Activated CD4-positive, alpha-beta T cell treated with anti-CD3 and anti-CD28 coated beads for 1 hour (primary cell): Measurements from ENCODE around the gene PRR23E.

Experiments used
- DNase-seq: peaks from one replicate; pipeline ENCODE4 v3.0.0-alpha.2; 2020

Gene PRR23E

DNA sequence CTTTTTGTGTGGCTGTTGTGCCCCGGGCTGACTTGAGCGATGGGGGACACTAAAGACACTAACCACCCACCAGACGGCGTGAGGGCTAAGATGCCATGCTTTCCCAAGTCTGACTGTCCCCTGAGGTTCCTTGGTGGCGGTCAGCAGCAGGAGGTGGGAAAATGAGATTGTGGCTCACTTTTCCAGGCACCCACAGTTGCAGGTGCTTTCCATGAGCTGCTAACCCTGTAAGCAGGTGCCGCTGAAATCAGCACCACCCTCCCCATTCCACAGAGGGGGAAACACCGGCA is 17.7 kb downstream of the PRR23E start:
- no peak for DNase-seq

DNA sequence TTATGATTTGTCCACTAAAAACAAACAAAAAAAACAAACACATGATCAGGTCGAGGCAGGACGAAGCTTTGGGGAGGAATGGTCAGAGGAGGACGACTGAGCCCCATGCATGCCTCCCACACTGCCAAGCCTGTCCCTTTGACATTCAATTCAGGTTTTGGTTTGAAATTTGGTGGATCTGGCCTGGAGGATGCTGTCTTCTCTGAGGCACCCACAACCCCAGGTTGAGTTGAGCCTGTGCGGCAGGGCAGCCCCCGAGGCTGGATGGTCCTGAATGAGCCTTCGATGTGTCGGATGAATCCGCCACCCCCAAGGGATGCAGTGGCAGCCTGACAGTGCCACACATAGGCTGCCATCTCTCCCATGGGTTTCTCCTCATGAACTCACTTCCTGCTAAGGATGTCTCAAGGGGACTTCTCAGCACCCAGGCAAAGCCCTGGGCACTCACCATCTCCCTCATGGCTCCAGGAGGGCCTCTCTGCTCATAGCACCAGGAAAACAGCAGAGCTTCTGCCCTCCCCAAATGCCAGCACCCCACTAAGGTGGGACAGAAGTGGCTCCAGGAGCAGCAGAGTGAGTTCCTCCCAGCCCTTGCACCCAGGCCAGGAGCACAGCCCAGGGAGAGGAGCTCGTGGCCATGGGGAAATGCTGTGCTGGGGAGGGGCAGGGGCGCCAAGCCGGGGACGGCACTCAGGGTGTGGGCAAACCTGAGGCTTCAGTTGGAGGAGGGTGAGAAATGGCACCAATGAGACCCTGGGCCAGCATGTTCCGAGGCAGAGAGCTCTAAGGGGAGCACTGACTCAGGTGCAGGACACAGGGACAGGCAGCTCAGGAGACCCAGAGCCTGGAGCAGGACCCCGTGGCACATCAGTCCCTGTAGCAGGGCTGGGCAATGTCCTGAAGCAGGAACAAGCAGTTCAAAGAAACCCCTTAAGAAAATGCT is 18.5 kb downstream of the PRR23E start:
- no peak for DNase-seq

DNA sequence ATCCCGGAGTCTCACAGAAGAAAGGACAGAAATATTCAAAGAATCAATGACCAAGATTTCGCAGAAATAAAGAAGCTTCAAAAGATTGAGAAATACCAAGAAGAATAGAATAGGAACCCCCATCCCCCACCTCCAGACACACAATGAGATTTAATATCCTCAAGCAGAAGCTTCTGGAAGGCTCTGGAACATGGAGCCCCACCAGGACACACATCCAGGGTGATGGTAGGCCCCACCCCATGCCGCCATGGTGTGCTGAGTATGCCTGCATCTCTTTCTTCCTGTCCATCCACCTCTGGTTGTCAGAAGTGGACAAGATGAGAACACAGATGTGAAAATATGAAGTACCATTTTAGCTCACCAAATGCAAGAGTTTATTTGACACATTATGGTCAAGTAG is 19.3 kb downstream of the PRR23E start:
- DNase-seq = no peak

DNA sequence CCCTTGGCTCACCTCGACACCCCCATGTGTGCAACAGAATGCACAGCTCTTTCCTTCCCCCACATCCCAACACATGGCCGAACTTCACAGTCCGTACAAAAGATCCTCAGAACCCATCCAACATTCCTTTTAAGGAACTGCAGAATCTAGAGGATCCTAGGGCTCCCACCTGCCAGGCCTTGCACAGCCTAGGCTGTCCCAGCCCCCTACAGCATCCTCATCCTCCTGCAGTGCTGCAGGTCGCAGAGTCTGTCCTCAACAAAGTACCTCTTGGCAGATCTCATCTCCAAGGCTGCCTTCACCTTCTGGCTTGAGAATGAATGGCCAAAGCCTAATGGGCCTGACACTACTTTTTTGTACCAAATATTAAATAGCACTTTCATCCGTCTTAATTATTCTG is 19.8 kb downstream of the PRR23E start:
- no peak for DNase-seq

DNA sequence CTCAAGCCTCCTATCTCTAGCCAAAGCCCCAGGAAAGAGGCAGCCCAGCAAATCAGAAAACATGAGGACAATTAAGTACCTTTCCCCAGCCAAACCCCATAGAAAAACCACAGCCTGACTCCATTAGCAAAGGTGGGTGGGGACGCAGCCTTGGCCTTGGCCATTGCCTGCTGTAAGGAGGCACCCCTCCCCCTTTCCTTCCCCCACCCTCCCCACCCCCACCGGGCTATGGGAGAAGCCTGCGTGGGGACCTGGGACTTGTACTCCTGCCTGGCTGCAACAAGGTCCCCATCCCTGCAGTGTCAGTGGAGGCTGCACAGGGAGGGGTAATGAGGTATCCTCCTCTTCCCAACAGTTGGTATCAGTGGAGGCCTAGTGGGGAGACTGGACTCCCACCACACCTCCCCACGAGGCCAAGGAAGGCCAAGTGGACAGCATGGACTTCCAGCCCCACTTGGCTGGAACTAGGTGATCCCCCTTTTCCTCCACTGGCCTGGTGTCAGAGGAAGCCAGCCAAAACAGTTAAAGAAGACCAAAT is 20.5 kb downstream of the PRR23E start:
- DNase-seq = no peak

DNA sequence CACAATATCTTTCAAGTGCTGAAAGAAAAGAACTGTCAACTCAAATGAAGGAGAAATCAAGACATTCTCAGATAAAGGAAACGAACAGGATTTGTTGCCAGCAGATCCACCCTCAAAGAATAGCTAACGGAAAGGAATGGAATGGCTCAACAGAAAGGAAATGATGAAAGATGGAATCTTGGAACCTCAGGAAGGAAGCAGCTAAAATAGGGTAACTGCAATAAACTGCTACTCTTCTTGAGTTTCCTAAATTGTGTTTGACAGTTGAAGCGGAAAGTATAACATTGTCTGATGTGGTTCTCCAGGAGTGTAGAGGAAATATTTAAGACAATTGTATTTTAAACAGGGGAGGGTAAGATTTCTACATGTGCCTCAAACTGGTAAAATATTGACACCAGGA is 22.0 kb downstream of the PRR23E start:
- DNase-seq = no peak

DNA sequence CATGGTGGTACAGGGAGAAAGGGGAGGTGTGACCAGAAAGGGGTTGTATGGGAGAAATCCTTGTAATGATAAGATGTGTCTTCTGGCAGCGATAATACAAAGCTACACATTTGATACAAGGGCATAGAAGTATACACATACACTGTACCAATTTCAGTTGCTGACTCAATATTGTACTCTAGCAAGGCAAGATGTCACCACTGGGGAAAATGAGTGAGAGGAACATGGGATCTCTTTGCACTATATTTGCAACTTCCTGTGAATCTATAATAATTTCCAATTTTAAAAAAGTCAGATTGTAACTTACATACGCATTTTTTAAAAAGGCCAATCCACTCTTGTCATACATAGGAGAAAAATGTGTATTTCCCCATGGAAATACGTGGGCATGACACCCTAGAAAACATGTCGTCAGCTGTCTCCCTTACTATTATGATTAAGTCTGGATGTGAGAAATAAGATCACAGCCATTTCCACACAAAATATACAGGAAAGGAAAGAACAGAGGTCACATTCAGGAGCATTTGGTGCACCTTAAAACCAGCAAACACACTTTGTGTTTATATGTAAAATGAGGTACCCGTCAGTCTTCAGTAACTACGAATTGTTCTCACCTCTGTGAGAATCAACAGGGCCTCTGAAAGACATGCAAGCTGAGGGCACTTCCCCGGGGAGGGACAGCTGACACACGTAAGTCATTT is 22.9 kb downstream of the PRR23E start:
- DNase-seq = no peak

DNA sequence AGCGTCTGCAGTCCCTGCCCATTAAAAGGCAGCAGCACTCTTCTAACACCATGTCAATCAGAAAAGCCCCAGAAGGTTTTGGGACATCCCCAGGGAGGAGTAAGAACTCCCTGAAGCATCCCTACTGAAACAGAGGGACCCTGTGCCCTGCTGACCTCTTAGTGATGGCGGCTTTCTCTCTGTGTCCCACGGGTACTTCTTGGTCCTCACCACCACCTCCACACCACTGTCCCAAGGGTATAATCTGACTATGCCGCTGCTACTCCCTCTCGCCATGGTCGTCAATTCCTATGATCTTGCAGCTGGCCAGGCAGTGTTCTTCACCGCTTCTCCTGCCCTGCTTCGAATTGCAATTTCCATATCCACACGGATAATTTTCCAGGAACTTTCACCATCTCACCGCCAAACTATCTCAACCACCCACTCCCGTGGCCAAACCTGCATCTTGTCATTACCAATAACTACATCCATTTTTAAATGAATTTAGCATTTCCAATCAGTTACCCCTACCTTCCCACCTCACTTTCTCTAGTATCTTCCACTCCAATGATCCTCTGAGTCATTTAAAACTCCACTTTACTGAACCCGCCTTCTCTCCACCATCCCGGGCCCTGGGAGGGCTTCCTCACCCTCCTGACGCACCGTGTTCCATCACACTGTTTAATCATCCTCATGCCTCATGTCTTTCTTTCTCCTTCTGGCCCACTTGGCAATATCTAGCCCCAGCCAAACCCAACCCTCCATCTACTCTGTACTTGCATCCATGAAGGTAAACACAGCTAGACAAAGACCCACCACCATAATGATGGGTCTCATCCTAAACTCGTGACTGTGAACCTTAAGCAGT is 23.7 kb downstream of the PRR23E start:
- no peak for DNase-seq

DNA sequence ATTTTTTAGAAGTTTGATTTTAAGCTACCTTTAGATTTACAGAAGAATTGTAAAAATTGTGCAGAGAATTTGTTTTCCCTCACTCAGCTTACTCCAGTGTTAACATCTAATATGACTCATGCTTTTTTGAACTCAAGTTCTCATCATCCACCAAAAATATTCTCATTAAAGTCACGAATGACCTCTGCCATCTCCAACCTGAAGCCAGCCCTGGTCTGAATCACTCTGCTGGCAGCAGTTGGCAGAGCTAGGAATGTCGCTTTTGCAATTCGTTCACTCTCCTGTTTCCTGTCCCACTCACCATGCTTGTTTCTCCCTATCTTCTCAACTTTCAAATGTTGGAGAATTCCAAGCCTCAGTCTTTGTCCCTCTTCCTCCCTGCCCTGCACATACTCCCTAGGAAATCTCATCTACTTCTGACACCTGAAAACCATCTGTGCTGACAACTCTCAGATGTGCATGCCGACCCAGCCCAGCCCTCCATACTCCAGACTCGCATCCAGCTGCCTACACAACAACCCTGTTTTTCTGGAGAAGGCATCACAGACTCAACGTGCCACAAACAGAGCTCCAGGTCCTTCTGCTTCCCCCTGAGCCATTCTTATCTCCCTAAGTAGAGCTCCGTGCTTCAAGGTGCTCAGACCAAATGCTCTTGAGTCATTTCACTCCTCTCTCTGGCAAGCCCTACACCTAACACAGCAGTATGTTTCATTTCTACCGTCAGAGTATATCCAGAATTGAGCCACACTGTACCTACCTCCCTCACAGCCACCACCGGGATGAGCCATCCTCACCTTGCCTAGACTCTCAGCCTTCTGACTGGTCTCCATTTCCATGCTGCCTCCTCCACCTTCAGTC is 24.9 kb downstream of the PRR23E start:
- no peak for DNase-seq

DNA sequence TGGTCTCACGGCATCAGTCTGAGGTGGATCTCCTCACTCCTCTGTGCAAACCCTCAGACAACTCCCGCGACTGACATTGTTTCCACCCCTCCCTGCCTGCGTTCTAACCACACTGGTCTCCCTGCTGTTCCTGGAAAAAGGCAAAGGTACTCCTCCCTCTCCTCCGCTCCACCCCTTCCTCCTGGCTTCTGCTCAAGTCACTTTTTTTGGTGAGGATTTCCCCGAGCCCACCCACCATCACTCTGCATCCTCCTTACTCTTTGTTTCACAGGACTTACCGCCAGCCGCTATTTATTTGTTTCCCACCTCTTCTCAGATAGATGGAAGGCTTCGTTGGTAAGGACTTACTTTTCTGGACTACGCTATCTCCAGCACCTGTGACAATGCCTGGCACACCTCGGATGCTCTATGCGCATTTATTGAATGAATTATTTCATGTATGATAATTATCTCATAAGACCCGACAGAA is 25.6 kb downstream of the PRR23E start:
- no peak for DNase-seq

DNA sequence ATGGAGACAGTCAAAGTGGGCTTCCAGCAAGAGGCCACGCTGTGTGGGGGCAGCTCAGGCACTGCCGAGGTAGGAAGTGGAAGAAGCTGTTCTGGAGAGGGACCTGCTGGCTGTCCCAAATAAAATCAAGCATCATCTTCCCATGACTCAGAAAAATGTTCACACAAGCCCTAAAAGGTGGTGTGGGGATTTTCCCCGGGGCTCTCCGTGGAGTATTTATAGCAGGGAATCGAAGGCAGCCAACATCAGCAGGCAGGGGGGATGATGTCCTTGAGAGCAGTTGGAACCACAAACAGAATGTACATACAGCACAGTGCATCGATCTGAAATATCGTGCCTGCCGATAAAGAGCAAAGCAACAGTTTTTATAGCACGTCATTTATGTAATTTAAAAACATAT is 27.6 kb downstream of the PRR23E start:
- no peak for DNase-seq

DNA sequence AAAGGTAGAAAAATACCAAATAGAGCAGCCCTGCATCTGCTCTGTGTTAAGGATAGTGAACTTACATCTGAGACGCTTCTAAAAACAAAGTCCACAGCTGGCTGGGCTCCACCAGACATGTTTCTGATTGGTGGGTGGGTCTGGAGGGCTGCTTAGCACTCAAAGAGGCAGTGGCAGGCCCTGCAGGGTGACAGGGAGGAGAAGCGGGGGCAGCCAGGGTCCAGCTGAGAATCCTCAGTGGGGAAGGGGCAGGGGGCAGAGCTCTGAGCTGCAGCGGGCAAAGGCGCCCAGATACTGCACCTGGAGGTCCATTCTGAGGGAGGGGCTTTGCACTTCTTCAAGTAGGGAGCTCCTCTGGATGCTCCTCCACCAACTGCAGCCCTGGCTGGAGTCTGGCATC is 28.1 kb downstream of the PRR23E start:
- no peak for DNase-seq

DNA sequence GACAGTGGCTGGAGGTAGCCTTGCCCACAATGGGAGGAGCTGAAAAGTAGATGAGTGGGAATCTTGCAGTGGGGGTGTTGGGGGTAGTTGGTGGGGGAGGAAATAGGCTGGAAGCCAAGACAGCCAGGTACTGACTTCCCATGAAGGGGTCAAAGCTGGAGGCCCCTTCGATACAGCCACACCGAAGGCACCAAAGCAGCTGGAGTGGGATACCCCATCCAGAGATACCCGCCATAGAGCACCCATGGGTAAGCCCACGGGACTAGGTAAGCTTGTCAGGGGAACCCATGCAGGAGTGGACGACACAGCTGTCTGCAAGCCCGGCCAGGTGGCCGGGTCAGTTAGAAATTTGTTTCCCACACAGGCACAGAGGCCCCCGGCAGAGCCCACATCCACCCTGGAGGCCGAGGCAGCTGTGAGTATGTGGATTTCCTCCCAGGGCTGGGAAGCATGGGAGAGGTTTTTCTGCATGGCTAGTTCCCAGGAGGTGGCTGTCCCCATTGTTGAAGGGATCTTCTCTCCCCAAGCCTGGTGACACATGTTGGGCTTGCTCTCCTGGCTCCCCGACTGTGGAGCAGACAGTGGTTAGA is 28.6 kb downstream of the PRR23E start:
- DNase-seq = no peak

DNA sequence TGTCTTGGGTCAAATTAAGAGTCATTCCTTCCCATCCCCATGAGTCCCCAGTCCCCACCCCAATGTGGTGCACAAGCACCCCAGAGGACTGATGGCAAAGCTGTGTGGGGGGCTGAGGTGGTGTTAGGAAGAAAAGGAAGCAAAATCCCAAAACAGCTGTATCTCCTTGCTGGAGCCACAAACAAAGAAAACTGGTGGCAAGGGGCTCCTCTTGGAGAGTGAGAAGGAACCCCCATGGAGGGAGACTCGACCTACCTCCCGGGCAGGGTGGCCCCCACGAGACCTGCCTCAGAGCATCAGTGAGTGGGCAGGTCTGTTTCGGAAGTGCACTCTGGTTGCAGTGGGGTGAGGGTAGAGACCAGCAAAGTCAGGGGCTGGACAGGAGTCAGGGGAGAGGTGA is 29.2 kb downstream of the PRR23E start:
- DNase-seq = no peak

DNA sequence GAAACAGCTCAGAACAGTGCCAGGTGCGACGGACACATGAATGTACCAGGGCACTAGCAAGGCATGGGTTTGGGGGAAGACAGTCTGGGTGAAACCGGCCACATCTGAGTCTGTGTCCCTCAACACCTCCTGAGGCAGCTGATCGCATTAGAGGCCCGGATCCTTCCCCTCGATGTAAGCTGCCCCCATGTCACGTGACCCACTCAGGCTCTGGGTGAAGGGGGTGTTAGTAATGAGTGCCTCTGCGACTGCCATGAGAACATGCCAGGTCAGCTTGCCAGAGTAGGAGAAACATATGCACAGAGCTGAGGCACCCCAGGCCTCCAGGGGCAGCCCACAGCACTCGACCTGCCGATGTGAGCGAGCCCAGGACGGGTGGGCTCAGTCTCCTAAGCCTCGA is 29.7 kb downstream of the PRR23E start:
- DNase-seq = no peak

DNA sequence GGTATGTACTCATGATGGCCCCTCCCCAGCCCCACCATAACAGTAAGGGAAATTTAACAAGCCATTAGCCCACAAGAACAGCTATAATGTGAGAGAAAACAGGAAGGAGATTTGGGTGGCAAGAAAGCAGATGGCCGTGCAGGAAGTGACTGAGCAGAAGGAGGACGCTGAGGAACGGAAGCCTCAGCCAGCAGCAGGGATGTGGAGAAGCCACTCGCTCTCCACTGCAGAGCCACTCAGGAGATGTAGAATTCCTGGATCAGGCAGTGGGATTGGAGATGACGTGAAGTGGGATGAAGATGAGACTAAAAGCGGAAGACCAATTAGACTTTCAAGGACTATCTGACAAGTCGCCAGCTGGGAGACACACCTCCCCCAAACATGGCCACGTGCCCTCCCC is 31.2 kb downstream of the PRR23E start:
- no peak for DNase-seq

DNA sequence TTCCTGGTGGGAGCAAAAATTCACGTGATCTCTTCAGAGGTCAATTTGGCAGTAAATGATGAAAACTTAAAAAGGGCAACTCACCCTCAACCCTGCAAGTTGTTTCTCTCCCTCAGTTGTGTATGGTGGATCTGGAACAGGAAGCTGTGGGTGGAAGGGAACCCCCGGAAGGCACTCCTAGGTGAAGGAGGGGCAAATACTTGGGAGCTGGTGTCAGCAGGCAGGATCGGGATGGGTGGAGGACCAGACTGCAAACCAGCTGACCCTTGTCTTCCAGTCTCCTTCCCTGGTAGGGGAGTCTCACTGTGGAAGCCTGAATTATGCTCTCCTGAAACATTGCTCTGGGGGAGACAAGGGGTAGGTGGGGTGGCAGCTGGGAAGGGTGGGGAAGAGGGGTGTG is 33.5 kb downstream of the PRR23E start:
- DNase-seq = no peak

DNA sequence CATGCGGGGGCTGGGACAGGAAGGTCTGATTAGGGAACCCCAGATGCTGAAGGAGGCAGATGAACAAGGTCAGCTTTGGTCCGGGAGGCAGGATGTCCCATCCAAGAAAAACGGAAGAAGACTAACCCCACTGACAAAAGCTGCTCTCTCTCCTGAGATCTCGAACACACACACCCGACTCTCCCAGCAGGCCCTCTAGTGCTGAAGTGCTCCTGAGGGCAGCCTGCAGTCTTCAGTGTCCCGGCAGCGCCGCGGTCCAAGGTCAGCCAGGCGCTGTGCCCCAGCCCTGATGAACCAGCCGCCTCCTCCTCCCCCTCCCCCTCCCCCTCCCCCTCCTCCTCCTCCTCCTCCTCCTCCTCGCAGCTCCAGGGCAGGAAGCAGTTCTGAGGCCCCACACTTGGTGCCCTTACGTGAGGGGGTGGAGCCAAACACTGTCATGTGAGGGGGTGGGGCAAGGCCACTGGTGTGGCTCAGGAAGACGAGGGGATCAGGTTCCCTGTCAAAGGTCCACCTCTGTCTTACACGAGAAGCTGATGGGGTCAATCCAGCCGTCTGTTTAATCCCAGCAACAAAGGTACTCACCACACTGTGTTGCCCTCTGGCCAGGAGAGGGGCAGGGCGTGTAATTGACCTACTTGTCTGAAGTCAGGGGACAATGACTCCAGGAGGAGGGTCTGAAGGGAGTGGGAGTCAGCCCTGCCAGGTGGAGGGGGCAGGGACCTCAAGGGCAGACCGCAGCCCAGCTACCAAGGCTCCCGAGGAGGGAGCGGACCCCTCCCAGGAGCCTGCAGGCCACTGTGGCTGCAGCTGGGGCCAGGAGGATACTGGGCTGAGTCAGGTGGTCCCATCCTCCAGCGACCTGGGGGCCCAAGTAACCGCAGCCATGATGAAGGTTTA is 34.3 kb downstream of the PRR23E start:
- DNase-seq = no peak

DNA sequence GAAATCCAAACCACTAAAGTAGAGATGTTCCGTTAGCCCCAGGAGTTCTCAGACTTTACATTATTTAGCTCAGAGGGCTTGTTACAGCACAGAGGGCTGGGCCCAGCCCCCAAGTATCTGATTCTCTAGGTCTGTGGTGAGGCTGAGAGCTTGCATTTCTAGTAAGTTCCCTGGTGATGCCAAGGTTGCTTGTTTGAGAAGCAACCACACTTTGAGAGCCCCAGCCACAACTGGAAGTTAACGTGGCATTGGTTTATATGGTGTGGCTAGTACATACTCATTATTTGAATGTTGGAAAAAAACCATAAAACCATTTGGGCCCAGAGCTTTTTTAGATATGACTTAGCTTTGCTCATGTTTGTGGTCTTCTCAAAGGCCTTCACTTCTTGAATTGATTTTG is 35.9 kb downstream of the PRR23E start:
- no peak for DNase-seq

DNA sequence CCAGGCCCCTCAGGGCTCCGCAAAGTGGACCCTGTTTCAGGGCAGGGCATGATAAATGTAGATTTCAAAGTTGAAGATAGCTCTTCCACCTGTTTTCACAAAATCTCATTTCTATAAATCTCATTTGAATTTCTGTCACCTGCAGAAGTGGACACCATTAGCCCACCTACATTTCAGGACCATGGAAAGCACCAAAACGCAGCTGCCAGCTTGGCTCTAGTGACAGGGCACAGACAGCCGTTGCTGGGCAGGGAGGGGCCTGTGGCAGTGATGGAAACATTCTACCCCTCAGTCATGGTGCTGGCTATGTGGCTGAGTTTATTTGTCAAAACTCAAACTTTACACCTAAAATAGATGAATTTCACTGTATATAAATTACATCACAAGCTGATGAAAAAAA is 40.4 kb downstream of the PRR23E start:
- no peak for DNase-seq

DNA sequence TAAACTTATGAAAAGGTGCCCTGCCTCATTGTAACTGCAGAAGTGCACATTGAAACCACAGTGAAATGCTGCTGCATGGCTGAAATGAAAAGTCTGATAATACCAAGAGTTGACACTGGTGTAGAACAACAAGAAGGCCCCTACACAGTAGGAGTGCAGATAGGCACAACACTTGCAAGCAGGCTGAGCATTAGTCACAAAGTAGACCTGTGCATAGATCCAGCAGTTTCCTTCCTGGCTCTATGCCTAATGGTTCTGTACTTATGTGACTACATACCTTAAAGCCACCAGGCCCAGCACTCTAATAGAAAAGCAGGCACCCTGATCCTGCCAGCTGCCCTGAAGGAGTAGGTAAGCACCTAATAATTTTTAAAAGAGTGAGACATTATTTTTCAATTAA is 41.8 kb downstream of the PRR23E start:
- no peak for DNase-seq
